K562 (cell line): Measurements from ENCODE around the gene JMJD1C. TPM values are rescaled to one million over a fixed set of nuclear protein-coding genes. Genes with fewer than 3 reads are reported as not detected.

Experiments used
- CBX3 ChIP-seq, 2 experiments: IDR thresholded peaks; 1 replicate in 1 of 2; 2 replicates in 1 of 2; pipeline ENCODE4 v1.6.1; 2012; ENCODE audit warnings: inconsistent platforms in 2 of 2, low read length in 2 of 2, borderline replicate concordance in 1 of 2, control low read depth in 1 of 2
- GTF2F1 ChIP-seq: IDR thresholded peaks from 2 replicates; pipeline ENCODE4 v1.6.1; 2011; ENCODE audit warnings: low read depth, low read length, improper control_type of control experiment
- MLLT1 ChIP-seq, 2 experiments: fragments of 450-650 bp; IDR thresholded peaks; 2 replicates each; pipeline ENCODE4 v1.6.1; 2016
- TBP ChIP-seq: optimal IDR thresholded peaks from 2 replicates; pipeline ENCODE3; 2011; ENCODE audit warnings: low read depth, low read length, improper control_type of control experiment
- TCF3 ChIP-seq: sonication (generic); formaldehyde crosslinking; IDR thresholded peaks from 2 replicates; pipeline ENCODE4 v1.4.0; 2020; ENCODE audit warnings: mild to moderate bottlenecking, missing genetic modification reagents
- polyA plus RNA-seq, 8 experiments: library from polyadenylated mRNA; depleted of rRNA in 4 of 8; stranded (reverse) in 5 of 8; unstranded in 3 of 8; fragments of >200 nt; fragmentation: Nextera tagmentation in 2 of 8; fragmentation: Illumina TruSeq in 1 of 8; extraction: Ambion mirVana in 2 of 8; extraction: Trizol in 1 of 8; gene quantifications; 2 replicates each; pipeline versions ENCODE4 v1.2.1 to v1.2.3, GENCODE V29; 2011 to 2014; ENCODE audit warnings: inconsistent platforms in 1 of 8, missing spikeins in 1 of 8
- total RNA-seq, 7 experiments: library from RNA; depleted of rRNA in 6 of 7; stranded (reverse); fragments of >200 nt in 6 of 7; fragmentation: Illumina TruSeq in 2 of 7; extraction: Trizol in 2 of 7; gene quantifications; 2 replicates each; pipeline versions ENCODE4 v1.2.1 to v1.2.3, GENCODE V29; 2011 to 2021; ENCODE audit warnings: low replicate concordance in 1 of 7
- TF ChIP-seq, protein P1 (sequence below): sonication (generic); formaldehyde crosslinking; IDR thresholded peaks from 2 replicates; pipeline ENCODE4 v1.8.0; 2023; ENCODE audit warnings: mild to moderate bottlenecking, missing genetic modification reagents

JMJD1C gene
- total and polyA plus RNA-seq, 9 of the 15 experiments (the other 6 are each of a cell fraction or from before 2014, with no cell fraction given): 25.3 to 68.0 (median 47.2) TPM

GRCh38 chr10:63396133-63396761 lies 69.5 kb downstream of the JMJD1C start (continued):
- TF ChIP-seq, protein P1, sequence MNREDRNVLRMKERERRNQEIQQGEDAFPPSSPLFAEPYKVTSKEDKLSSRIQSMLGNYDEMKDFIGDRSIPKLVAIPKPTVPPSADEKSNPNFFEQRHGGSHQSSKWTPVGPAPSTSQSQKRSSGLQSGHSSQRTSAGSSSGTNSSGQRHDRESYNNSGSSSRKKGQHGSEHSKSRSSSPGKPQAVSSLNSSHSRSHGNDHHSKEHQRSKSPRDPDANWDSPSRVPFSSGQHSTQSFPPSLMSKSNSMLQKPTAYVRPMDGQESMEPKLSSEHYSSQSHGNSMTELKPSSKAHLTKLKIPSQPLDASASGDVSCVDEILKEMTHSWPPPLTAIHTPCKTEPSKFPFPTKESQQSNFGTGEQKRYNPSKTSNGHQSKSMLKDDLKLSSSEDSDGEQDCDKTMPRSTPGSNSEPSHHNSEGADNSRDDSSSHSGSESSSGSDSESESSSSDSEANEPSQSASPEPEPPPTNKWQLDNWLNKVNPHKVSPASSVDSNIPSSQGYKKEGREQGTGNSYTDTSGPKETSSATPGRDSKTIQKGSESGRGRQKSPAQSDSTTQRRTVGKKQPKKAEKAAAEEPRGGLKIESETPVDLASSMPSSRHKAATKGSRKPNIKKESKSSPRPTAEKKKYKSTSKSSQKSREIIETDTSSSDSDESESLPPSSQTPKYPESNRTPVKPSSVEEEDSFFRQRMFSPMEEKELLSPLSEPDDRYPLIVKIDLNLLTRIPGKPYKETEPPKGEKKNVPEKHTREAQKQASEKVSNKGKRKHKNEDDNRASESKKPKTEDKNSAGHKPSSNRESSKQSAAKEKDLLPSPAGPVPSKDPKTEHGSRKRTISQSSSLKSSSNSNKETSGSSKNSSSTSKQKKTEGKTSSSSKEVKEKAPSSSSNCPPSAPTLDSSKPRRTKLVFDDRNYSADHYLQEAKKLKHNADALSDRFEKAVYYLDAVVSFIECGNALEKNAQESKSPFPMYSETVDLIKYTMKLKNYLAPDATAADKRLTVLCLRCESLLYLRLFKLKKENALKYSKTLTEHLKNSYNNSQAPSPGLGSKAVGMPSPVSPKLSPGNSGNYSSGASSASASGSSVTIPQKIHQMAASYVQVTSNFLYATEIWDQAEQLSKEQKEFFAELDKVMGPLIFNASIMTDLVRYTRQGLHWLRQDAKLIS (CRISPR knock-in tag): no peak
- TF ChIP-seq TCF3 (CRISPR knock-in tag) (peak; percentile 34; the same call in 1 of the 2 replicates), GTF2F1 (no peak), CBX3 (IDR thresholded peaks at IDR 0.05; ENCODE audit: borderline replicate concordance in 1 of 2, low read length in 2 of 2) (no peak), MLLT1 (IDR thresholded peaks at IDR 0.05) (no peak), TBP (no peak)
